Activated CD4-positive, alpha-beta memory T cell treated with anti-CD3 and anti-CD28 coated beads, Interleukin-2, amount 10 ng/mL, durations not matched to agents 7 days and 5 days (primary cell): ENCODE data around the gene CADPS2. TPM values are rescaled to one million over a fixed set of nuclear protein-coding genes. Genes with fewer than 3 reads are reported as not detected.

Experiments
- CTCF ChIA-PET: fragments of 350-600 bp; sonication (Branson Sonifier 250); formaldehyde crosslinking; loops from one replicate; lab custom pipeline; 2021; ENCODE audit warnings: antibody characterized with exemption, inconsistent platforms; lab: Charles Lee
- POLR2A ChIA-PET: fragments of 350-600 bp; sonication (Branson Sonifier 250); formaldehyde crosslinking; loops from one replicate; lab custom pipeline; 2021; ENCODE audit warnings: antibody characterized with exemption; lab: Charles Lee
- DNase-seq: peaks from one replicate; pipeline ENCODE4 v3.0.0-alpha.2; 2020
- H3K27ac Mint-ChIP-seq: one replicate; pipeline ENCODE4 v1.8.0; 2021; ENCODE audit warnings: mild to moderate bottlenecking, mixed read lengths
- H3K27me3 Mint-ChIP-seq: one replicate; pipeline ENCODE4 v1.8.0; 2021; ENCODE audit warnings: mixed read lengths
- H3K36me3 Mint-ChIP-seq: one replicate; pipeline ENCODE4 v1.8.0; 2021; ENCODE audit warnings: low read depth, mixed read lengths
- H3K4me1 Mint-ChIP-seq: one replicate; pipeline ENCODE4 v1.8.0; 2021; ENCODE audit warnings: mixed read lengths
- H3K4me3 Mint-ChIP-seq: one replicate; pipeline ENCODE4 v1.8.0; 2021; ENCODE audit warnings: mild to moderate bottlenecking, mixed read lengths
- H3K9me3 Mint-ChIP-seq: one replicate; pipeline ENCODE4 v1.8.0; 2021; ENCODE audit warnings: mixed read lengths
- total RNA-seq, 2 experiments: library from RNA; stranded (reverse); gene quantifications; one replicate each; pipeline ENCODE4 v1.2.3, GENCODE V29; 2021

Gene CADPS2
- total RNA-seq, 2 experiments from 2014 or later = not detected

DNA sequence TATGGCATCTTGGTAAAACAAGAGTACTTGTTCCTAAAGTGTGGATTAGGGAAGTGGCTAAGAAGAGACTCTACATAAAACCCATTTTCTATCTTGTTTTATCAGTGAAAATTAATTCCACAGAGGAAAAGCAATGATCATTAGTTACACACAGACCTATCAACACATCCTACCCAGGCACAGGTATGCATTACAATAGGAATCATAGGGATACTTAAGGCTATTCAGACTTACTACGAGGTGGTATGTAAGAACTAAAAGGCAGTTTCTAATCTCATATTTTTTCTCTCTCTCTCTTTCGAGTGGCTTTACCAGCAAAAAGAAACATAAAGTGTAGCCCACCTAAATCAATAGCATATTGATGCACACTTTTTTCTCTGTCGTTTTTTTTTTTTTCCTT, 415.4 kb downstream of the CADPS2 start:
- ChIA-PET POLR2A (no interaction called here), CTCF (no interaction called here)
- Mint-ChIP-seq H3K4me3 (no peak overlapping the region), H3K27ac (no peak overlapping the region), H3K36me3 (no peaks in the 10 kb centered on the region), H3K27me3 (no peaks in the 10 kb centered on the region), H3K9me3 (no peaks in the 10 kb centered on the region), H3K4me1 (no peaks in the 10 kb centered on the region)
- no peak for DNase-seq

DNA sequence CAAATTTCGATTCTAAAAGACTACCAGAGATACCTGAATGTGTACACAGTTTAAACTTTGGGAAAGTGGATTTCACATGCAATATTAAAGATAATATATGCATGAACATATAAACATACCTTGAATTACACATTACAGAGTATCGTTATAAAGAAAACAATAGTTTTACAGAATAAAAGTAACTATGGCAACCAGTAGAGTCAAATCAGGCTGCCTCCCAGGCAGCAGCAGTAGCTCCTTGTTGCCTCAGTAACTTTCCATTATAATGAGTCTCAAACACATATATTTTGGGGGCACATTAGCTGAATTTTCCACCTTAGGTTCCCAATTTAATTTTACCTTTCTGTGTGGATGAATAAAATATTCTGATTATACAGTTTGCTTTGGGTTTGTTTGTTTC, 417.3 kb downstream of the CADPS2 start:
- H3K27ac Mint-ChIP-seq = no peak overlapping the region
- CTCF ChIA-PET = no interaction called here
- no peak for DNase-seq
- H3K9me3 Mint-ChIP-seq = no peaks in the 10 kb centered on the region
- POLR2A ChIA-PET = no interaction called here
- H3K36me3 Mint-ChIP-seq = no peaks in the 10 kb centered on the region
- H3K4me3 Mint-ChIP-seq = no peak overlapping the region
- H3K4me1 Mint-ChIP-seq = no peaks in the 10 kb centered on the region
- no peaks in the 10 kb centered on the region for H3K27me3 Mint-ChIP-seq

GRCh38 chr7:122467661-122468449, 418.4 kb downstream of the CADPS2 start:
- Mint-ChIP-seq H3K4me1 (no peaks in the 10 kb centered on the region), H3K4me3 (no peak overlapping the region), H3K27ac (no peak overlapping the region), H3K27me3 (no peaks in the 10 kb centered on the region), H3K9me3 (no peaks in the 10 kb centered on the region), H3K36me3 (no peaks in the 10 kb centered on the region)
- POLR2A ChIA-PET = no interaction called here
- DNase-seq = no peak
- CTCF ChIA-PET = no interaction called here

DNA sequence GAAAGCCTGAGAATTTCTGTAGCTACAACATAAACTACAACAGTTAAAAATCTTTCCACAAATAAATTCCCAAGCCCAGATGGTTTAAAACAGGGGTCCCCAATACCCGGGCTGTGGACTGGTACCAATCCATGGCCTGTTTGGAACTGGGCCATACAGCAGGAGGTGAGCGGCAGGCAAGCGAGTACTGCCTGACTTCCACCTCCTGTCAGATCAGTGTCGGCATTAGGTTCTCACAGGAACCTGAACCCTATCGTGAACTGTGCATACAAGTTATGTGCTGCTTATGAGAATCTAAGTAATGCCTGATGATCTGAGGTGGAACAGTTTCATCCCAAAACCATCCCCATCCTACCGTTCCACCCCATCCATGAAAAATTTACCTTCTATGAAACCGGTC, 421.0 kb downstream of the CADPS2 start:
- no peak for DNase-seq
- H3K27me3 Mint-ChIP-seq = no peaks in the 10 kb centered on the region
- H3K36me3 Mint-ChIP-seq = no peaks in the 10 kb centered on the region
- POLR2A ChIA-PET = no interaction called here
- H3K27ac Mint-ChIP-seq = no peak overlapping the region
- CTCF ChIA-PET = no interaction called here
- no peaks in the 10 kb centered on the region for H3K4me1 Mint-ChIP-seq
- H3K4me3 Mint-ChIP-seq = no peak overlapping the region
- no peaks in the 10 kb centered on the region for H3K9me3 Mint-ChIP-seq

DNA sequence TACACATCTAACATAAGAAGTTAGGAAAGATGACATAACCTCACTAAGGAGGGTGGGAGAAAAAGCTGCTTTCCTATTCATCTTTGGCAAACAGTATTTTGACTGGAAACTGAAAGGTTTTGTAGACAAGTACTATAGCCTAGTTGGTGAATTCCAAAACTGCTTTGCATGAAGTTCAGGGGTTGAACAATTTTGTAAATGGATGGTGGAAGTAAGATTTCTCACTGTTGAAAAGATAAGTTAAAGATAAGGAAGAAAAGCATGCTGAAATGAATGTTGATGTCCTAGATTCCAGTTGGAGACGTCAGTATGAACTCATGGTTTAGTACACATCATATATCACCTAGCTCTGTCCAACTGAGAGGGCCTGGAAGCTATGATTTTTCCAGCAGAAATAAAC, 422.6 kb downstream of the CADPS2 start:
- Mint-ChIP-seq H3K4me1 (no peaks in the 10 kb centered on the region), H3K27me3 (no peaks in the 10 kb centered on the region), H3K27ac (no peak overlapping the region), H3K36me3 (no peaks in the 10 kb centered on the region), H3K4me3 (no peak overlapping the region), H3K9me3 (no peaks in the 10 kb centered on the region)
- POLR2A ChIA-PET = no interaction called here
- DNase-seq = no peak
- CTCF ChIA-PET = no interaction called here

DNA sequence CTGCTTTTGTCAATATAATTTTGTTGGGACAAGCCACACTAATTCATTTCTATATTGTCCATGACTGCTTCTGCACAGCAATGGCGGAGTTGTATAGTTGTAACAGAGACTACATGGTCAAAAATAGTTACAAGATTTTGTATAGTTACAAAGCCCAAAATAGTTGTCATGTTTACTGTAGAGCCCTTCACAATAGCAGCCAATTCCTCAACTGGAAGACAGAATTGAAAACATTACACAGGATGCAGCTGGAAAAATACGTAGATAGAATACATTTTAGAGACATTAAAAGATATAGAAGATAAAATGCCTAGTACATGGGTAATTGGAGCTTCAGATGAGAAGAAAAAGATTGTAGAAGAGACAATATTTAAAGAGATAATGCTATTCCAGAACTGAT, 425.3 kb downstream of the CADPS2 start:
- no peaks in the 10 kb centered on the region for H3K4me1 Mint-ChIP-seq
- no peaks in the 10 kb centered on the region for H3K36me3 Mint-ChIP-seq
- no peak for DNase-seq
- ChIA-PET CTCF (no interaction called here), POLR2A (no interaction called here)
- H3K27me3 Mint-ChIP-seq = no peaks in the 10 kb centered on the region
- no peak overlapping the region for H3K27ac Mint-ChIP-seq
- H3K9me3 Mint-ChIP-seq = no peaks in the 10 kb centered on the region
- no peak overlapping the region for H3K4me3 Mint-ChIP-seq

DNA sequence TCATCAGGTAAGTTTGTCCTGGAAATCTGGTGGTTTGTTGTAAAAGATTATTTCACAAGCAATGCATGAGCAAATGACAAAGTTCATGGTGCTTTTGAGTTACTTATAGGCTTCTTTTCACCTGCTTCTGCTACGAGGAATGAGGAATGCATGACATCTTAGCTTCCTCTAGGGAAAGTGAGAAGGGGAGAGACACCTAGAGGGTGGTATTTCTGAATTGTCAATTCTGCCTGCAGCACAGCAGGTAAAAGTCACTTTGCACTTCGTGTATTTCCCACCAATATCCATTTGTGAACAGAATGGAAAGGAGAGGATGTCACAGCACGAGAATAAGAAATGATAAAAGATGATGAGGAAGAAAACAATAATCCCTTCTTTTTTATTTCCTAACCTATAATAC, 428.3 kb downstream of the CADPS2 start:
- H3K36me3 Mint-ChIP-seq = no peaks in the 10 kb centered on the region
- POLR2A ChIA-PET = no interaction called here
- H3K27ac Mint-ChIP-seq = no peak overlapping the region
- H3K27me3 Mint-ChIP-seq = no peaks in the 10 kb centered on the region
- H3K4me1 Mint-ChIP-seq = no peaks in the 10 kb centered on the region
- H3K9me3 Mint-ChIP-seq = no peaks in the 10 kb centered on the region
- H3K4me3 Mint-ChIP-seq = no peak overlapping the region
- CTCF ChIA-PET = no interaction called here
- DNase-seq = no peak

- ChIA-PET CTCF (no interaction called here), POLR2A (no interaction called here)
- H3K27ac Mint-ChIP-seq = no peak overlapping the region
- no peaks in the 10 kb centered on the region for H3K9me3 Mint-ChIP-seq
- no peaks in the 10 kb centered on the region for H3K36me3 Mint-ChIP-seq
- DNase-seq = no peak
- no peaks in the 10 kb centered on the region for H3K4me1 Mint-ChIP-seq
- H3K27me3 Mint-ChIP-seq = no peaks in the 10 kb centered on the region
- no peak overlapping the region for H3K4me3 Mint-ChIP-seq
Measured at GRCh38 chr7:122457325-122457724, 428.9 kb downstream of the CADPS2 start.

GRCh38 chr7:122454776-122455507, 431.3 kb downstream of the CADPS2 start:
- no peaks in the 10 kb centered on the region for H3K36me3 Mint-ChIP-seq
- ChIA-PET CTCF (no interaction called here), POLR2A (no interaction called here)
- no peaks in the 10 kb centered on the region for H3K27me3 Mint-ChIP-seq
- H3K4me1 Mint-ChIP-seq = no peaks in the 10 kb centered on the region
- no peak overlapping the region for H3K4me3 Mint-ChIP-seq
- no peak overlapping the region for H3K27ac Mint-ChIP-seq
- no peaks in the 10 kb centered on the region for H3K9me3 Mint-ChIP-seq
- DNase-seq = no peak

DNA sequence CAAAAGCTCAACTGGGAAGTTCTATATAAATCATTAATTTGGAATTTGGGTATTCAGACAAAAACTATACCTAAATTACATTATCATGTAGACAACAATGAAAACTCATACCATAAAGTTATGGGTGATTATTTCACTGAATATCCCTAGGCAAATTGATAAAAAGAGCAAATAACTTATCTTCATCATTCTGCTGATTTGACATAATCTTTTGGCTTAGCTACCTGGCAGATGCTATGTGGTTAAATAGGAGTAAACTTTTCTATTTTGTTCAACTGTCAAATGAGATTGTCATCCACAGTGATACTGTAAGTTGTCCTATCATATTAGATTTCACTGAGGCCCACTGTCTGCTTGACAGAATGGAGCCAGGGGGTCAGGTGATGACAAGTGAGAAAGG, 432.8 kb downstream of the CADPS2 start:
- H3K4me1 Mint-ChIP-seq = no peaks in the 10 kb centered on the region
- no peak overlapping the region for H3K4me3 Mint-ChIP-seq
- no peak for DNase-seq
- ChIA-PET CTCF (no interaction called here), POLR2A (no interaction called here)
- no peak overlapping the region for H3K27ac Mint-ChIP-seq
- no peaks in the 10 kb centered on the region for H3K27me3 Mint-ChIP-seq
- no peaks in the 10 kb centered on the region for H3K36me3 Mint-ChIP-seq
- no peaks in the 10 kb centered on the region for H3K9me3 Mint-ChIP-seq

DNA sequence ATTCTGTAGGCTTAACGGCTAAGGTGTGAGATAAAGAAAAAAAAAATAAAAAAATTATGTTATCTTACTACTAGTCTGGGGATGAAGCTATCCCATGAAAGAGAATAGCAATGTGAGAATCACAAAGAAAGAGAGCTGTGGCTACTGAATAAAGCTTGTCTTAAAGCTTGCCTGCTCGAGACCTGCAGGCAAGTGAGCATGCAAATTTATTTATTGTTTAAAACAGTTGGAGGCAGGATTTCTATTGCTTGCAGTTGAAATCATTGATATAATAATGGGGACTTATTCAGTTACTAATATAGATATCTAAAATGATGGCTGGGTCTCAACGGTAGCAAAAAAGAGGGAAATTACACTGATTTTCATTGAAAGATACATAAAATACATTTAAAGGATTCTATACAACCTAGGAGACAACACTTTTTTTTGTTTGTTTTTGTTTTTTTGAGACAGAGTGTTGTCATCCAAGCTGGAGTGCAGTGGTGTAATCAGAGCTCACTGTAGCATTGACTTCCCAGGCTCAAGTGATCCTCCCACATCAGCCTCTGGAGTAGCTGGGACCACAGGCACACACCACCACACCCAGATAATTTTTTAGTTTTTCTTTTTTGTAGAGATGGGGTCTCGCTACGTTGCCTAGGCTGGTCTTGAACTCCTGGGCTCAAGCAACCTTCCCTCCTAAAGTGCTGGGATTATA, 437.2 kb downstream of the CADPS2 start:
- H3K27ac Mint-ChIP-seq = no peak overlapping the region
- H3K36me3 Mint-ChIP-seq = no peaks in the 10 kb centered on the region
- ChIA-PET POLR2A (no interaction called here), CTCF (no interaction called here)
- no peaks in the 10 kb centered on the region for H3K27me3 Mint-ChIP-seq
- no peak overlapping the region for H3K4me3 Mint-ChIP-seq
- H3K9me3 Mint-ChIP-seq = no peaks in the 10 kb centered on the region
- H3K4me1 Mint-ChIP-seq = no peaks in the 10 kb centered on the region
- DNase-seq = no peak

DNA sequence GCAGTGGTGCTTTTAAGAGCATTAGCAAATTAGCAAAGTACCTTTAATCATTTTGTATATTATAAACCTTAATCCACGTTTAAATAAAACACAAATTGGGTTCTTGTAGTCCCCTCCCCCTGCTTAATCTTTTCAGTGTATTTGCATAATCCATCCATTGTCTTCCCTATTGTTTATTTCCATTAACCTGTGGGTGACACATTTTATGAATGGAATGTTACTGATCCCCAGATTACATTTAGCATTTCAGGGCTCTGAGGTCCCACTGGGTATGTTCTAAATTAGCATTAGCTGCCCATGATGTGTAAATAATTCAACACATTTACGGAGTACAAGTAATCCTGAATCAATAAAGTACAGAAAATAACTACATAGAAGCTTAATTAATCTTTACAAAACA, 443.3 kb downstream of the CADPS2 start:
- POLR2A ChIA-PET = no interaction called here
- Mint-ChIP-seq H3K27me3 (no peaks in the 10 kb centered on the region), H3K36me3 (no peaks in the 10 kb centered on the region), H3K4me1 (no peaks in the 10 kb centered on the region), H3K27ac (no peak overlapping the region), H3K9me3 (no peaks in the 10 kb centered on the region), H3K4me3 (no peak overlapping the region)
- CTCF ChIA-PET = no interaction called here
- DNase-seq = no peak

- ChIA-PET POLR2A (no interaction called here), CTCF (no interaction called here)
- Mint-ChIP-seq H3K4me1 (no peaks in the 10 kb centered on the region), H3K27me3 (no peaks in the 10 kb centered on the region), H3K4me3 (no peak overlapping the region), H3K27ac (no peak overlapping the region), H3K36me3 (no peaks in the 10 kb centered on the region), H3K9me3 (no peaks in the 10 kb centered on the region)
- no peak for DNase-seq
Measured at GRCh38 chr7:122438492-122438891, 447.8 kb downstream of the CADPS2 start.
